Brain microvascular endothelial cell (primary cell): ENCODE data around the gene PAQR8.

Source experiments
- DNase-seq: peaks from one replicate; pipeline ENCODE4 v3.0.0-alpha.2; 2020
- H3K27ac ChIP-seq: fragments of 250-450 bp; sonication (Bioruptor Pico); 2 replicates; pipeline ENCODE4 v1.5.1; 2020; ENCODE audit warnings: mild to moderate bottlenecking, moderate library complexity
- H3K27me3 ChIP-seq: fragments of 250-450 bp; sonication (Bioruptor Pico); replicated peaks from 2 replicates; pipeline ENCODE4 v1.5.1; 2020; ENCODE audit warnings: mild to moderate bottlenecking
- H3K36me3 ChIP-seq: fragments of 250-450 bp; sonication (Bioruptor Pico); replicated peaks from 2 replicates; pipeline ENCODE4 v1.5.1; 2020; ENCODE audit warnings: mild to moderate bottlenecking
- H3K4me3 ChIP-seq: 2 replicates; pipeline ENCODE4 v1.5.1; 2011; ENCODE audit warnings: low read depth, mild to moderate bottlenecking, control low read depth, low read length, moderate library complexity
- CTCF ChIP-seq: IDR thresholded peaks from 2 replicates; pipeline ENCODE4 v1.5.1; 2011; ENCODE audit warnings: low read depth, mild to moderate bottlenecking, moderate library complexity, low read length, control low read depth, inconsistent platforms; ENCODE audit errors: missing control alignments
- in situ Hi-C: cut with HindIII; loops from 2 replicates; pipeline ENCODE4 v1.10.0; 2017; ENCODE audit warnings: low sequenced_read_pairs, low pct_ligation_motif_present

Gene PAQR8

GRCh38 chr6:52361945-52362442 lies at the start of gene PAQR8:
Gene PAQR8 (plus strand): TSS chr6:52362151. CDS start chr6:52403214, 41,063 bp downstream.
- no peak for TF ChIP-seq CTCF
- Histone ChIP-seq H3K36me3 (no peaks in the 10 kb centered on the region), H3K27me3 (no peaks in the 10 kb centered on the region), H3K27ac (peak within 1 kb of the TSS; percentile 22), H3K4me3 (peak within 1 kb of the TSS; percentile 80)
- peak; percentile 21 for DNase-seq
- in situ Hi-C loops, result no loop called here

GRCh38 chr6:52312461-52312860 lies 49.5 kb upstream of the PAQR8 start:
- no peak overlapping the region for H3K27ac ChIP-seq
- no peaks in the 10 kb centered on the region for H3K27me3 ChIP-seq
- no peaks in the 10 kb centered on the region for H3K36me3 ChIP-seq
- in situ Hi-C loops, result no loop called here
- H3K4me3 ChIP-seq, result no peak overlapping the region
- no peak for DNase-seq
- no peak for TF ChIP-seq CTCF

GRCh38 chr6:52314752-52315151 lies 47.2 kb upstream of the PAQR8 start:
- Histone ChIP-seq H3K27ac (no peak overlapping the region), H3K4me3 (no peak overlapping the region), H3K36me3 (no peaks in the 10 kb centered on the region), H3K27me3 (no peaks in the 10 kb centered on the region)
- DNase-seq, result no peak
- in situ Hi-C loops, result no loop called here
- TF ChIP-seq CTCF, result no peak

GRCh38 chr6:52317211-52317610 lies 44.7 kb upstream of the PAQR8 start:
- in situ Hi-C loops, result no loop called here
- no peak overlapping the region for H3K4me3 ChIP-seq
- no peak for DNase-seq
- TF ChIP-seq CTCF, result no peak
- H3K36me3 ChIP-seq, result no peaks in the 10 kb centered on the region
- H3K27me3 ChIP-seq, result no peaks in the 10 kb centered on the region
- H3K27ac ChIP-seq, result no peak overlapping the region

- peak; percentile 21 for DNase-seq
Observed at GRCh38 chr6:52317841-52318581, 43.9 kb upstream of the PAQR8 start.

More at GRCh38 chr6:52317841-52318581, 43.9 kb upstream of the PAQR8 start:
- Histone ChIP-seq H3K27ac (no peak overlapping the region), H3K4me3 (no peak overlapping the region), H3K27me3 (no peaks in the 10 kb centered on the region), H3K36me3 (no peaks in the 10 kb centered on the region)
- no peak for TF ChIP-seq CTCF
- in situ Hi-C loops, result no loop called here
